Left ventricle myocardium inferior (tissue), 1 donor: ENCODE data around the gene LY9. TPM values are rescaled to one million over a fixed set of nuclear protein-coding genes. Genes with fewer than 3 reads are reported as not detected.

Experiments
- DNase-seq: peaks from one replicate; pipeline ENCODE4 v3.0.0-alpha.2; 2020
- H3K27ac ChIP-seq: fragments of 200-600 bp; replicated peaks from 2 replicates; pipeline ENCODE4 v1.8.0; 2021
- H3K27me3 ChIP-seq: fragments of 200-600 bp; 2 replicates; pipeline ENCODE4 v1.8.0; 2021; ENCODE audit warnings: low read depth
- H3K36me3 ChIP-seq: fragments of 200-600 bp; 2 replicates; pipeline ENCODE4 v1.8.0; 2021
- H3K4me1 ChIP-seq: fragments of 200-600 bp; 2 replicates; pipeline ENCODE4 v1.8.0; 2021
- H3K4me3 ChIP-seq: fragments of 200-600 bp; 2 replicates; pipeline ENCODE4 v1.8.0; 2021; ENCODE audit warnings: mild to moderate bottlenecking, moderate library complexity
- H3K9me3 ChIP-seq: fragments of 200-600 bp; replicated peaks from 2 replicates; pipeline ENCODE4 v1.8.0; 2021
- CTCF ChIP-seq: fragments of 200-600 bp; IDR thresholded peaks from 2 replicates; pipeline ENCODE4 v1.8.0; 2021; ENCODE audit warnings: antibody characterized with exemption, mild to moderate bottlenecking, borderline replicate concordance
- intact Hi-C: fragments of 100-400 bp; cut with micrococcal nuclease; formaldehyde crosslinking; loops from one replicate; pipeline ENCODE4 v1.11.0; 2022
- total RNA-seq: library from RNA; stranded (reverse); fragmentation: NEBNext Ultra II Directional; extraction: Animal tissue kit (Norgen Biotek cat#: 25700); gene quantifications from one replicate; pipeline ENCODE4 v1.2.1, GENCODE V29; 2021
- donor health status: DM: no; HTN: yes; CAD: no; lungs with severe emphysema.

LY9 gene
- total RNA-seq, 1 donor from 2014 or later: not detected

GRCh38 chr1:160810486-160810885, 14.5 kb downstream of the LY9 start:
- Histone ChIP-seq H3K27ac (no peak overlapping the region), H3K9me3 (peaks cover 32% of the 10 kb centered on the region), H3K27me3 (peaks cover 33% of the 10 kb centered on the region), H3K4me1 (no peaks in the 10 kb centered on the region), H3K4me3 (no peak overlapping the region), H3K36me3 (no peaks in the 10 kb centered on the region)
- intact Hi-C loops: no loop called here
- DNase-seq: no peak
- no peak for TF ChIP-seq CTCF

GRCh38 chr1:160811147-160811546, 15.2 kb downstream of the LY9 start:
- H3K4me3 ChIP-seq: no peak overlapping the region
- no peak for TF ChIP-seq CTCF
- peaks cover 27% of the 10 kb centered on the region for H3K9me3 ChIP-seq
- H3K36me3 ChIP-seq: no peaks in the 10 kb centered on the region
- H3K4me1 ChIP-seq: no peaks in the 10 kb centered on the region
- peaks cover 33% of the 10 kb centered on the region for H3K27me3 ChIP-seq
- intact Hi-C loops: no loop called here
- H3K27ac ChIP-seq: no peak overlapping the region
- no peak for DNase-seq

- Histone ChIP-seq H3K9me3 (peaks cover 6% of the 10 kb centered on the region), H3K4me3 (no peak overlapping the region), H3K4me1 (no peaks in the 10 kb centered on the region), H3K27me3 (peaks cover 51% of the 10 kb centered on the region), H3K36me3 (no peaks in the 10 kb centered on the region), H3K27ac (no peak overlapping the region)
- no peak for DNase-seq
- intact Hi-C loops: no loop called here
- TF ChIP-seq CTCF: no peak
These were observed 17.2 kb downstream of the LY9 start for GRCh38 chr1:160813215-160813614.

GRCh38 chr1:160814316-160814715, 18.3 kb downstream of the LY9 start:
- intact Hi-C loops: no loop called here
- no peak for TF ChIP-seq CTCF
- Histone ChIP-seq H3K27ac (no peak overlapping the region), H3K36me3 (no peaks in the 10 kb centered on the region), H3K4me1 (no peaks in the 10 kb centered on the region), H3K9me3 (no peaks in the 10 kb centered on the region), H3K27me3 (peaks cover 62% of the 10 kb centered on the region), H3K4me3 (no peak overlapping the region)
- no peak for DNase-seq

GRCh38 chr1:160814856-160815255, 18.9 kb downstream of the LY9 start:
- no peak overlapping the region for H3K27ac ChIP-seq
- intact Hi-C loops: no loop called here
- H3K36me3 ChIP-seq: no peaks in the 10 kb centered on the region
- TF ChIP-seq CTCF: no peak
- no peak overlapping the region for H3K4me3 ChIP-seq
- no peak for DNase-seq
- no peaks in the 10 kb centered on the region for H3K9me3 ChIP-seq
- H3K4me1 ChIP-seq: no peaks in the 10 kb centered on the region
- peaks cover 58% of the 10 kb centered on the region for H3K27me3 ChIP-seq
